Esophagus muscularis mucosa (tissue), 4 donors: Measurements from ENCODE around the gene FGFRL1.

Source experiments
- EP300 ChIP-seq: sonication (generic); formaldehyde crosslinking; IDR thresholded peaks from one replicate; pipeline ENCODE4 v1.6.1; 2017; ENCODE audit warnings: antibody characterized with exemption
- POLR2A ChIP-seq: fragments of 450-650 bp; IDR thresholded peaks from one replicate; pipeline ENCODE4 v1.6.1; 2017; ENCODE audit warnings: antibody characterized with exemption, moderate library complexity, mild to moderate bottlenecking, low read depth
- TF ChIP-seq, protein P1 (sequence below), 3 experiments: fragments of 200-600 bp in 2 of 3; fragments of 450-650 bp in 1 of 3; sonication (generic) in 2 of 3; IDR thresholded peaks; one replicate each; pipeline ENCODE4 v1.5.1; 2017 to 2019; ENCODE audit warnings: antibody characterized with exemption in 3 of 3, mild to moderate bottlenecking in 2 of 3, moderate library complexity in 1 of 3

DNA sequence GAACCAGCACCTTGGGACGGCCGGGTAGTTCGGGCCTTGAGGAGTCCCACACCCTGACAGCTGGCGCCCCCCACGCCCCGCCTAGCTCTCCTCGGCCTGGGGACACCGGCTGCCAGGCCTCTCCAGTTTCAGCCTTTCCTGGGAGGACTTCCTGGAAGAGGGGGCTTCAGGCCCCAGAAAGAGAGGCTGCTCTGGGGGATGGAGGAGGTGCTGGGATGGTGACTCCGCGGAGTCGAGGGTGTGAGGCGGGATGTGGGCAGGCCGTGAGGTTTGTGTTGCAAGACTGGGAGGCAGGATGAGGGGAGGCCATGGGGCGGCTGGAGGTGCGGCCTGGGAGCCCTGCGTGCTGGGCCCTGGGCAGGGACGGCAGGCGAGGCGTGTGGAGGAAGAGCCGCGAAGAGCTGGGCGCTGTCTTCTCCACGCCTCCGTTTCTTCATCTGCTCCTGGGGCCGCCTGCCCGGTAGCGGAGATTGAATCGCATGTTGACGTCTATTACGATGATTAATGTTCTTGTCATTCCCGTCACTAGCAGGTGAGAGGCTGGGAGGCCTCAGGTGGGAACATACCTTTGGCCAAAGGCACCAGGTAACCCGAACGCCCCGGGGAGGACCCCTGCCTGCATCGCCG is 918 bp upstream of the FGFRL1 start:
- TF ChIP-seq EP300, result no peak
- TF ChIP-seq, protein P1, sequence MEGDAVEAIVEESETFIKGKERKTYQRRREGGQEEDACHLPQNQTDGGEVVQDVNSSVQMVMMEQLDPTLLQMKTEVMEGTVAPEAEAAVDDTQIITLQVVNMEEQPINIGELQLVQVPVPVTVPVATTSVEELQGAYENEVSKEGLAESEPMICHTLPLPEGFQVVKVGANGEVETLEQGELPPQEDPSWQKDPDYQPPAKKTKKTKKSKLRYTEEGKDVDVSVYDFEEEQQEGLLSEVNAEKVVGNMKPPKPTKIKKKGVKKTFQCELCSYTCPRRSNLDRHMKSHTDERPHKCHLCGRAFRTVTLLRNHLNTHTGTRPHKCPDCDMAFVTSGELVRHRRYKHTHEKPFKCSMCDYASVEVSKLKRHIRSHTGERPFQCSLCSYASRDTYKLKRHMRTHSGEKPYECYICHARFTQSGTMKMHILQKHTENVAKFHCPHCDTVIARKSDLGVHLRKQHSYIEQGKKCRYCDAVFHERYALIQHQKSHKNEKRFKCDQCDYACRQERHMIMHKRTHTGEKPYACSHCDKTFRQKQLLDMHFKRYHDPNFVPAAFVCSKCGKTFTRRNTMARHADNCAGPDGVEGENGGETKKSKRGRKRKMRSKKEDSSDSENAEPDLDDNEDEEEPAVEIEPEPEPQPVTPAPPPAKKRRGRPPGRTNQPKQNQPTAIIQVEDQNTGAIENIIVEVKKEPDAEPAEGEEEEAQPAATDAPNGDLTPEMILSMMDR (IDR thresholded peaks at IDR 0.05), result no peak
- TF ChIP-seq POLR2A, result peak; percentile 20
